Measurements from ENCODE around the gene CLNK.
"Not testable (repeated sequence)": the region's sequence is repeated elsewhere in the genome, so short reads cannot be mapped to it uniquely, and the experiment has no call there.

Gene CLNK

GRCh38 chr4:10614926-10615325 lies 69.6 kb downstream of the CLNK start:
- DNase-seq (ENCODE audit: low read depth in 1 of 2, low spot score in 1 of 2), result not testable (repeated sequence)

- DNase-seq (ENCODE audit: low read depth in 1 of 2, low spot score in 1 of 2), result no peak
Measured at GRCh38 chr4:10613926-10614478, 70.6 kb downstream of the CLNK start.

GRCh38 chr4:10612476-10612875 lies 72.1 kb downstream of the CLNK start:
- DNase-seq (ENCODE audit: low read depth in 1 of 2, low spot score in 1 of 2), result no peak

GRCh38 chr4:10611673-10612072 lies 72.9 kb downstream of the CLNK start:
- DNase-seq (ENCODE audit: low read depth in 1 of 2, low spot score in 1 of 2), result no peak

GRCh38 chr4:10608501-10609219 lies 75.9 kb downstream of the CLNK start:
- no peak for DNase-seq (ENCODE audit: low read depth in 1 of 2, low spot score in 1 of 2)

- DNase-seq (ENCODE audit: low read depth in 1 of 2, low spot score in 1 of 2), result no peak
Measured at GRCh38 chr4:10607206-10607605, 77.4 kb downstream of the CLNK start.

- no peak for DNase-seq (ENCODE audit: low read depth in 1 of 2, low spot score in 1 of 2)
Measured at GRCh38 chr4:10606483-10607155, 77.9 kb downstream of the CLNK start.

GRCh38 chr4:10605746-10606482 lies 78.7 kb downstream of the CLNK start:
- no peak for DNase-seq (ENCODE audit: low read depth in 1 of 2, low spot score in 1 of 2)

- no peak for DNase-seq (ENCODE audit: low read depth in 1 of 2, low spot score in 1 of 2)
Measured at GRCh38 chr4:10605031-10605430, 79.5 kb downstream of the CLNK start.

GRCh38 chr4:10599574-10599973 lies 85.0 kb downstream of the CLNK start:
- no peak for DNase-seq (ENCODE audit: low read depth in 1 of 2, low spot score in 1 of 2)

GRCh38 chr4:10598829-10599228 lies 85.7 kb downstream of the CLNK start:
- no peak for DNase-seq (ENCODE audit: low read depth in 1 of 2, low spot score in 1 of 2)

- DNase-seq (ENCODE audit: low read depth in 1 of 2, low spot score in 1 of 2), result no peak
Measured at GRCh38 chr4:10596586-10597290, 87.8 kb downstream of the CLNK start.

- DNase-seq (ENCODE audit: low read depth in 1 of 2, low spot score in 1 of 2), result no peak
Measured at GRCh38 chr4:10593130-10593529, 91.4 kb downstream of the CLNK start.

- DNase-seq (ENCODE audit: low read depth in 1 of 2, low spot score in 1 of 2), result no peak
Measured at GRCh38 chr4:10590896-10591295, 93.7 kb downstream of the CLNK start.

GRCh38 chr4:10589799-10590198 lies 94.8 kb downstream of the CLNK start:
- no peak for DNase-seq (ENCODE audit: low read depth in 1 of 2, low spot score in 1 of 2)

- DNase-seq (ENCODE audit: low read depth in 1 of 2, low spot score in 1 of 2), result no peak
Measured at GRCh38 chr4:10589321-10589720, 95.2 kb downstream of the CLNK start.

- DNase-seq (ENCODE audit: low read depth in 1 of 2, low spot score in 1 of 2), result no peak
Measured at GRCh38 chr4:10587697-10588096, 96.9 kb downstream of the CLNK start.

GRCh38 chr4:10587296-10587695 lies 97.3 kb downstream of the CLNK start:
- no peak for DNase-seq (ENCODE audit: low read depth in 1 of 2, low spot score in 1 of 2)

- no peak for DNase-seq (ENCODE audit: low read depth in 1 of 2, low spot score in 1 of 2)
Measured at GRCh38 chr4:10584042-10584441, 100.5 kb downstream of the CLNK start.

- no peak for DNase-seq (ENCODE audit: low read depth in 1 of 2, low spot score in 1 of 2)
Measured at GRCh38 chr4:10582951-10583350, 101.6 kb downstream of the CLNK start.

- no peak for DNase-seq (ENCODE audit: low read depth in 1 of 2, low spot score in 1 of 2)
Measured at GRCh38 chr4:10582059-10582686, 102.4 kb downstream of the CLNK start.
